ENCODE data around the gene H6PD. TPM values are rescaled to one million over a fixed set of nuclear protein-coding genes. Genes with fewer than 3 reads are reported as not detected.

The H6PD gene
- total RNA-seq, 1 donor from 2014 or later: 23.9 TPM

DNA sequence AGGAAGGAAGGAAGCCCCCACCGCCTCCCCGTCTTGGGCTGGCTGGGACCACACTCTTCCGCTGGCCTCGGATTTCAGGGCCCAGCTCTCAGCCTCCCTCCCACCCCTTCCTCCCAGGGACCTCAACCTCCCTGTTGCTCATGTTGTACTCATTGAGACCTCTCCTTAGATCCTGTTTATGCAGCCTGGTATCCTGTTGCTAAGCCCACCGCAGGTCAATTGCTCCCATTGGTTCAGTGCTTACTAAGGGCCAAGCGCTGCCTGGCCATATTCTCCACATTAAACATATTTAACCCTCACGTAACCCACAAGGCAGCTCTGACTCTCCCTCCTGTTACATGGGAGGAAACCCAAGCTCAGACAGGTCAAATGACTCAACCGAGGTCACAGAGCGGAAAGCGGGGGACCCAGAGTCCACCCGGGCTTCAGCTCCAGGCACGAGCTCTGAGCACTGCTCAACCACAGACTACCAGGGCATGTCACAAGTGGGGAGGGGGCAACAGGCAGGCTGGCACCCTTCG lies 23.2 kb upstream of the H6PD start:
- no peaks in the 10 kb centered on the region for H3K36me3 Mint-ChIP-seq (ENCODE audit: low read depth)
- H3K4me3 Mint-ChIP-seq: no peak overlapping the region
- TF ChIP-seq, protein P1, sequence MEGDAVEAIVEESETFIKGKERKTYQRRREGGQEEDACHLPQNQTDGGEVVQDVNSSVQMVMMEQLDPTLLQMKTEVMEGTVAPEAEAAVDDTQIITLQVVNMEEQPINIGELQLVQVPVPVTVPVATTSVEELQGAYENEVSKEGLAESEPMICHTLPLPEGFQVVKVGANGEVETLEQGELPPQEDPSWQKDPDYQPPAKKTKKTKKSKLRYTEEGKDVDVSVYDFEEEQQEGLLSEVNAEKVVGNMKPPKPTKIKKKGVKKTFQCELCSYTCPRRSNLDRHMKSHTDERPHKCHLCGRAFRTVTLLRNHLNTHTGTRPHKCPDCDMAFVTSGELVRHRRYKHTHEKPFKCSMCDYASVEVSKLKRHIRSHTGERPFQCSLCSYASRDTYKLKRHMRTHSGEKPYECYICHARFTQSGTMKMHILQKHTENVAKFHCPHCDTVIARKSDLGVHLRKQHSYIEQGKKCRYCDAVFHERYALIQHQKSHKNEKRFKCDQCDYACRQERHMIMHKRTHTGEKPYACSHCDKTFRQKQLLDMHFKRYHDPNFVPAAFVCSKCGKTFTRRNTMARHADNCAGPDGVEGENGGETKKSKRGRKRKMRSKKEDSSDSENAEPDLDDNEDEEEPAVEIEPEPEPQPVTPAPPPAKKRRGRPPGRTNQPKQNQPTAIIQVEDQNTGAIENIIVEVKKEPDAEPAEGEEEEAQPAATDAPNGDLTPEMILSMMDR (conservative IDR thresholded peaks at IDR 0.05): no peak
- H3K27ac Mint-ChIP-seq (ENCODE audit: unreplicated experiment): no peak overlapping the region
- H3K4me1 Mint-ChIP-seq: peaks cover 4% of the 10 kb centered on the region
- peaks cover 24% of the 10 kb centered on the region for H3K27me3 Mint-ChIP-seq (ENCODE audit: low read depth)
- H3K9me3 Mint-ChIP-seq: no peaks in the 10 kb centered on the region
- DNase-seq (ENCODE audit: low read depth, low spot score): no peak

DNA sequence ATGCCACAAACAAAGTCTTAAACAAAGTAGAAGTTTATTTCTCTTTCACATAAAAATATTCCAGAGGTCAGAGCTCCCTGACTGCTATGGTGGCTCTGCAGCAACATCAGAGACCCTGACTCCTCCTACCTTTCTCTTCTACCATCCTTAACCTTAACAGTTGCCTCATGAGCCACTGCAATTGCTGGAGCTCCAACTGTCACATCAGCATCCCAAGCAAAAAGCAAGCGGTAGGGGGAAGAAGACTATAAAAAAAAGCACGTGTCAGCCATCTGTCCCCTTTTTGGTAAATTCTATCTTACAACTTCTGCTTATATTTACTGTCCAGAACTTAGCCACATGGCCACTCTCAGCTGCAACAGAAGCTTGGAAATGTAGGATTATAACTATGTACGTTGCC lies 21.8 kb upstream of the H6PD start:
- no peaks in the 10 kb centered on the region for H3K9me3 Mint-ChIP-seq
- H3K27me3 Mint-ChIP-seq (ENCODE audit: low read depth): peaks cover 12% of the 10 kb centered on the region
- no peak for DNase-seq (ENCODE audit: low read depth, low spot score)
- H3K27ac Mint-ChIP-seq (ENCODE audit: unreplicated experiment): no peak overlapping the region
- H3K4me1 Mint-ChIP-seq: peaks cover 4% of the 10 kb centered on the region
- H3K36me3 Mint-ChIP-seq (ENCODE audit: low read depth): no peaks in the 10 kb centered on the region
- TF ChIP-seq, protein P1 (conservative IDR thresholded peaks at IDR 0.05): no peak
- no peak overlapping the region for H3K4me3 Mint-ChIP-seq

DNA sequence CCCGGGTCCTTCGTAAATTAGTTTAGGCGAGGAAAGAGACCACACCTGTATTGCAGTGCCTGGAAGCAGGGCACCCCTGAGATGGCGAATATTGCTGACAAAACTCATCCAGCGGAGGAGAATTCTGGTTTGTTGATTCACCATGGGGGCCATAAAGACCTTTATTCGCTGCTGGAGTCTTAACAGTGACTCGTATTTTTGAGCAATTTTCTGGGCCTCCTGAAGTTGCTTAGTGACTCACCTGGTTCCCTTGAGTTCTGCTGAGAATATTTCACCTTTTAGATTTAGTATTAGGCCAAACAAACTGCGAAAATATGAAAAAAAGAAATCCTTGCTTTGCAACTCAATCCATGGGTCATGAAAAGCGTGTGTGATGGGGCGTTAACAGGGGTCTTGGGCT lies 20.6 kb upstream of the H6PD start:
- TF ChIP-seq, protein P1 (conservative IDR thresholded peaks at IDR 0.05): no peak
- no peaks in the 10 kb centered on the region for H3K36me3 Mint-ChIP-seq (ENCODE audit: low read depth)
- H3K4me1 Mint-ChIP-seq: peaks cover 4% of the 10 kb centered on the region
- peaks cover 8% of the 10 kb centered on the region for H3K27me3 Mint-ChIP-seq (ENCODE audit: low read depth)
- peaks cover 2% of the 10 kb centered on the region for H3K9me3 Mint-ChIP-seq
- DNase-seq (ENCODE audit: low read depth, low spot score): no peak
- no peak overlapping the region for H3K27ac Mint-ChIP-seq (ENCODE audit: unreplicated experiment)
- H3K4me3 Mint-ChIP-seq: no peak overlapping the region

DNA sequence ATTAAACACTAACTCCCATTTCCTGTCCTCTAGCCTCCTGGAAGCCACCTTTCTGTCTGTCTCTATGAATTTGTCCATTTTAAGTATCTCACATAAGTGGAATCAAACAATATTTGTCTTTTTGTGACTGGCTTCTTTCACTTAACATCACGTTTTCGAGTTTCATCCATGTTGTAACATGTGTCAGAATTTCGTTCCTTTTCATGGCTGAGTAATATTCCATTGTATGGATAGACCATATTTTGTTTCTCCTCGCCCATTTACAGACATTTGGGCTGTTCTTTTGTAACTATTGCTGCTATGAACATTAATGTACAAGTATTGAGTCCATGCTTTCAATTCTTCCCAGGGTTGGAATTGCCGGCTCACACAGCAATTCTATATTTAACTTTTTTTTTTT lies 15.7 kb upstream of the H6PD start:
- no peaks in the 10 kb centered on the region for H3K27me3 Mint-ChIP-seq (ENCODE audit: low read depth)
- no peaks in the 10 kb centered on the region for H3K36me3 Mint-ChIP-seq (ENCODE audit: low read depth)
- DNase-seq (ENCODE audit: low read depth, low spot score): no peak
- H3K9me3 Mint-ChIP-seq: peaks cover 8% of the 10 kb centered on the region
- H3K4me3 Mint-ChIP-seq: no peak overlapping the region
- no peaks in the 10 kb centered on the region for H3K4me1 Mint-ChIP-seq
- H3K27ac Mint-ChIP-seq (ENCODE audit: unreplicated experiment): no peak overlapping the region
- TF ChIP-seq, protein P1 (conservative IDR thresholded peaks at IDR 0.05): no peak

DNA sequence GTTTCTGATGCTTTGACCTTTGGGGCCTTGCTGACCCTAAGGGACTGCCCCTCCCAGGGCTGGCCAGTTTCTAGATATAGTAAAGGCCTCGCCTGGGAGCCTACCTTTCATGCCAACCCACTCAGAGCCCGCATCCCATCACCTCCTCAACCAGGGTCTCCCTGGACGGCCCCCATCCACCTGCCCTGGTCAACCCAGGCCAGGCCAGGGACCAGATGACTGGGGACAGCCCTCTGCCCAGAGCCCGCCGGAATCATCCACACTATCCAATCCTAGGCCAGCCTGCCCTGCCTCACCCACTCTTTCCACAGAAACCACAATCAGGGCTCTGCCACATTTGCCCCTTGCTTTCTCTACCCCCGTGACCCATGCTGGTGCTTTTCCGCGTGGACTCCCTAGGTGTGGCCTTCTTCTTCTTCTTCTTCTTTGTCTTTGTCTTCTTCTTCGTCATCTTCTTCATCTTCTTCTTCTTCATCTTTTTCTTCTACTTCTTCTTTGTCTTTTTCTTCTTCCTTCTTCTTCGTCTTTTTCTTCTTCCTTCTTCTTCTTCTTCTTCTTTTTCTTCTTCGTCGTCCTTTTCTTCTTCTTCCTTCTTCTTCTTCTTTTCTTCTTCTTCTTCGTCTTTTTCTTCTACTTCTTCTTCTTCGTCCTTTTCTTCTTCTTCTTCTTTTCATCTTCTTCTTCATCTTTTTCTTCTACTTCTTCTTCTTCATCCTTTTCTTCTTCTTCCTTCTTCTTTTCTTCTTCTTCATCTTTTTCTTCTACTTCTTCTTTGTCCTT lies 11.5 kb upstream of the H6PD start:
- TF ChIP-seq, protein P1 (conservative IDR thresholded peaks at IDR 0.05): no peak
- no peaks in the 10 kb centered on the region for H3K36me3 Mint-ChIP-seq (ENCODE audit: low read depth)
- H3K27me3 Mint-ChIP-seq (ENCODE audit: low read depth): peaks cover 3% of the 10 kb centered on the region
- no peaks in the 10 kb centered on the region for H3K4me1 Mint-ChIP-seq
- peaks cover 8% of the 10 kb centered on the region for H3K9me3 Mint-ChIP-seq
- H3K27ac Mint-ChIP-seq (ENCODE audit: unreplicated experiment): no peak overlapping the region
- DNase-seq (ENCODE audit: low read depth, low spot score): no peak
- H3K4me3 Mint-ChIP-seq: no peak overlapping the region
